Mesothelial cell of epicardium (in vitro differentiated cells): ENCODE measurements around the gene CNGA3. TPM values are rescaled to one million over a fixed set of nuclear protein-coding genes. Genes with fewer than 3 reads are reported as not detected.

Source experiments
- DNase-seq, 2 experiments: peaks; one replicate each; pipeline ENCODE4 v3.0.0; 2021; ENCODE audit warnings: low spot score in 2 of 2; ENCODE audit not compliant: unreplicated experiment in 2 of 2
- H3K27ac Mint-ChIP-seq: 2 replicates; pipeline ENCODE4 v1.8.0; 2021; ENCODE audit warnings: mixed read lengths
- H3K27me3 Mint-ChIP-seq: 2 replicates; pipeline ENCODE4 v1.8.0; 2021; ENCODE audit warnings: low read depth, mixed read lengths
- H3K36me3 Mint-ChIP-seq: 2 replicates; pipeline ENCODE4 v1.8.0; 2021; ENCODE audit warnings: mixed read lengths
- H3K4me1 Mint-ChIP-seq: 2 replicates; pipeline ENCODE4 v1.8.0; 2021; ENCODE audit warnings: mixed read lengths
- H3K4me3 Mint-ChIP-seq: 2 replicates; pipeline ENCODE4 v1.8.0; 2021; ENCODE audit warnings: mild to moderate bottlenecking, moderate library complexity, mixed read lengths
- H3K9me3 Mint-ChIP-seq: 2 replicates; pipeline ENCODE4 v1.8.0; 2021; ENCODE audit warnings: mixed read lengths
- CTCF ChIP-seq: fragments of 200-600 bp; sonication (generic); IDR thresholded peaks from one replicate; pipeline ENCODE4 v1.5.0; 2021; ENCODE audit warnings: antibody characterized with exemption; ENCODE audit not compliant: unreplicated experiment
- total RNA-seq: library from RNA; stranded (reverse); gene quantifications from 3 replicates; pipeline ENCODE4 v1.2.1, GENCODE V29; 2021

CNGA3 gene
- total RNA-seq, 1 donor from 2014 or later: not detected

DNA sequence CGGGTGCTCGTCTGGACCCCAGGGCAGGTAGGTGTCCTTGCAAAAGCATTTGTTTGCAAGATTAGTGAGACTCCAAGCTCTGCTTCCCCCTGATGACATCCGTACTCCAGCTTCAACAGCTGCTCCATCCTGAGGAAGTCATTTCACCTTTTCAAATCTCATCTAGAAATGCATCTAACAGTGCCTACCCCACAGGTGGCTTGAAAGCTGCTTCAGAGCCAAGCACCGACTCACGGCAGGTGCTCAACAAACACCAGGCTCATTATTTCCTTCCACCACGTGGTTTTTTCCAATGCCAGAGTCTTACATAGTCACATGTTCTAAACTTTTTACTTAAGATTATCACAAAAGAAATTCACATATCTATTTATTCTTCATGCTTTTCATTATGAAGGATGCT, 31.9 kb downstream of the CNGA3 start:
- H3K4me3 Mint-ChIP-seq: no peak overlapping the region
- H3K27me3 Mint-ChIP-seq: peaks cover 51% of the 10 kb centered on the region
- H3K4me1 Mint-ChIP-seq: peaks cover 8% of the 10 kb centered on the region
- no peaks in the 10 kb centered on the region for H3K36me3 Mint-ChIP-seq
- H3K9me3 Mint-ChIP-seq: no peaks in the 10 kb centered on the region
- DNase-seq: no peak
- H3K27ac Mint-ChIP-seq: no peak overlapping the region
- no peak for TF ChIP-seq CTCF

GRCh38 chr2:98378901-98379300, 32.6 kb downstream of the CNGA3 start:
- no peaks in the 10 kb centered on the region for H3K9me3 Mint-ChIP-seq
- H3K27me3 Mint-ChIP-seq: peaks cover 46% of the 10 kb centered on the region
- no peak for DNase-seq
- H3K36me3 Mint-ChIP-seq: no peaks in the 10 kb centered on the region
- no peak overlapping the region for H3K4me3 Mint-ChIP-seq
- no peak overlapping the region for H3K27ac Mint-ChIP-seq
- no peak for TF ChIP-seq CTCF
- peaks cover 11% of the 10 kb centered on the region for H3K4me1 Mint-ChIP-seq

DNA sequence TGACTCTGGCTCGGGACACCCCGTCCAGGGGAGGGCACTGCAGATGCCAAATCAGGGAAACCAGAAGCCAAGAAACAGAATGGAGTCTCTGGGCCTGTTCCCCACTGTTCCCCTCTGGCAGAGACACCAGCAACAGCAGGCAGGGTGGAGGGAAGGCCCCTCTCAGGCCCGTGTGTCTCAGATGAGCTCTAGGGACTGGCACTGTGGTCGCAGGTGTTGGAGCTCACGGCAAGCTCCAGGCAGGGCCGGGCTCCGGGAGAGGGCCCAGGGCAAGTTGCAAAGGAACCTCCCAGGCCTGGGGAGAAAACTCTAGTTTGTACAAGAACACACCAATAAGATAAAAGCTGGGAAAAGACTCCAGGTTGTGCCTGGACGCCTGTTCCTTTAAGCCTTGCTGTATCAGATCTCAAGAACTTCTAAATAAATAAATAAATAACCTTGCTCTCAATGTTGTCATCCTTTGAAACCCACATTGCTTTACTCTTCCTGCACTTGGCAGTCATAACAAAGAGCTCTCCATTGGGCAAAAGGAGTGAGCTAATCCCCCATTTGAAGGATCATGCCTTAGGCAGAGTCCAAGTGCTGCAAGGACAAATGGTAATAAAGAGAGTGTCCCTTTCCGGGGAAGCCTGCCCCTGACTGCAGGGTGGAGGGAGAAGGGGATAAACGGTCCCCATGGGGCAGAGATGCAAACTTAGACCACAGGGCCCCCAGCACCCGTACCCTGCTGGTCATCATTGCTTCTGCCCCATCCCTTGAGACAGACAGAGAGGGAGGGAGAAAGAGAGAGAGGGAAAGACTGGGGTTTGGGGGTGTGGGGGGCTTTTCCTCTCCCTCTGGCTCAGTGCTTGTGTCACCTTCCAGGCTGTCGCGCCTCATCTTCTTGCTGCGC, 33.3 kb downstream of the CNGA3 start:
- Mint-ChIP-seq H3K9me3 (no peaks in the 10 kb centered on the region), H3K36me3 (no peaks in the 10 kb centered on the region), H3K4me1 (peaks cover 11% of the 10 kb centered on the region), H3K4me3 (no peak overlapping the region), H3K27ac (no peak overlapping the region), H3K27me3 (peaks cover 40% of the 10 kb centered on the region)
- DNase-seq: no peak
- TF ChIP-seq CTCF: no peak

DNA sequence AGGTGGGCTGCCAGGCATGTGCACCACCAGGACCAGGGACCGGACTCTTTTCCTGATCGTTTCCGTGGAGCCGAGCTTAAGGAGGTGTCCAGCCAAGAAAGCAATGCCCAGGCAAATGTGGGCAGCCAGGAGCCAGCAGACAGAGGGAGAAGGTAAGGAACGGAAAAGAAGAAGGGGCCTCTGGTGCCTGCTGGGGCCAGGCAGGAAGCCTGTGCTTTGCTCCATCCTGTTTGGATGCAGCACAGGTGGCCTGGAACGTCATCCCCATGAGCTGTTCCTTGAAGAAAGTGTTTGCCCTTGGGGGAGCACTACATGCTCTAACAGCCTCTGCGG, 33.9 kb downstream of the CNGA3 start:
- H3K4me3 Mint-ChIP-seq: no peak overlapping the region
- H3K36me3 Mint-ChIP-seq: no peaks in the 10 kb centered on the region
- peaks cover 39% of the 10 kb centered on the region for H3K27me3 Mint-ChIP-seq
- H3K27ac Mint-ChIP-seq: no peak overlapping the region
- DNase-seq: no peak
- peaks cover 11% of the 10 kb centered on the region for H3K4me1 Mint-ChIP-seq
- no peaks in the 10 kb centered on the region for H3K9me3 Mint-ChIP-seq
- no peak for TF ChIP-seq CTCF

DNA sequence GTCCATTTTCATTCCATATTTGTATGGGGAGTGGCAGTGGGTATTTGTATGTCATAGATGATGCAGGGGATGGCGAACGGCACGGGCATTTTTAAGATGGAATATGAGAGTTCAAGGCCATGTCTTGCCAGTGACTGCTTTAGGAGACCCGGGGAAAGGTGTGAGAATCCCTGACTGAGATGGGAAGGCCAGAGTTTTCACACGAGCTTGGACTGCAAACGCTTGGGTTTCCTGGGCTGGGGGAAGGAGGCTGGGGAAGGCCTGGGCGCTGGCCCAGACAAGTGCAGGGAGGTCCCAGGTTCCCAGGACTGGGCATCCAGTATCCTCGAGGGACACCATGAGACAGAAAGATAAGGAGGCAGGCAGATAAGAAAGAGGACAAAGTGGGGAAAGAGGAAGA, 35.2 kb downstream of the CNGA3 start:
- DNase-seq: no peak

More for the DNA sequence above, 35.2 kb downstream of the CNGA3 start:
- Mint-ChIP-seq H3K4me1 (peaks cover 11% of the 10 kb centered on the region), H3K4me3 (no peak overlapping the region), H3K27me3 (peaks cover 29% of the 10 kb centered on the region), H3K27ac (no peak overlapping the region), H3K36me3 (no peaks in the 10 kb centered on the region), H3K9me3 (no peaks in the 10 kb centered on the region)
- TF ChIP-seq CTCF: no peak
